Measurements from ENCODE around the gene RPL10A. TPM values are rescaled to one million over a fixed set of nuclear protein-coding genes. Genes with fewer than 3 reads are reported as not detected.

RPL10A gene
- polyA plus RNA-seq, 1 donor (not counting 4 experiments of a cell fraction or from before 2014, with no cell fraction given) = 2,462 TPM

DNA sequence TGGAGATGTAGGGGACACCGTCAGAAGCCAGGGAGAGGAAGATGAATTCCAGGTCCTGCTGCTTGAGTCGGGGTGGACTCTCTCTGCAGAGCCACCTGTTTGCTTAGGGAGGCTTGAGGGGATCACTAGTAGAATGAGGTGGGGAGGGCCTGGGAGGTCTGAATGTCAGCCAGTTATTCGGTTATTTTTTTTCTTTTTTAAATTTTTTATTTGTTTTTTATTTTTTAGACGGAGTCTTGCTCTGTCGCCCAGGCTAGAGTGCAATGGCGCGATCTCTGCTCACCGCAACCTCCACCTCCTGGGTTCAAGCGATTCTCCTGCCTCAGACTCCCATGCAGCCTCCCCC, 20.3 kb downstream of the RPL10A start:
- Histone ChIP-seq H3K79me2 (ENCODE audit: control insufficient read depth, insufficient read depth, low read length) (peaks cover 25% of the 10 kb centered on the region), H4K20me1 (ENCODE audit: control insufficient read depth, extremely low read depth, insufficient read depth, low read length) (no peaks in the 10 kb centered on the region), H3K27me3 (ENCODE audit: control insufficient read depth, extremely low read depth, insufficient read depth, low read length) (no peaks in the 10 kb centered on the region), H3K9me1 (ENCODE audit: control insufficient read depth, extremely low read depth, insufficient read depth, low read length) (no peaks in the 10 kb centered on the region), H3K4me2 (ENCODE audit: control insufficient read depth, extremely low read depth, insufficient read depth, low read depth, low read length) (peak overlapping the region; percentile 56), H3K9ac (ENCODE audit: control insufficient read depth, extremely low read depth, insufficient read depth, low read length) (peak overlapping the region; percentile 52), H3K4me3 (ENCODE audit: control insufficient read depth in 2 of 3, extremely low read depth in 1 of 3, insufficient read depth in 2 of 3, low read depth in 1 of 3, low read length in 3 of 3) (peak overlapping the region in 1 of 3 experiments; percentile 2), H3K4me1 (ENCODE audit: control insufficient read depth, extremely low read depth, insufficient read depth, low read length) (peaks cover 69% of the 10 kb centered on the region), H3K36me3 (ENCODE audit: control insufficient read depth in 2 of 2, extremely low read depth in 1 of 2, insufficient read depth in 2 of 2, low read length in 2 of 2) (peaks cover 1 to 2% of the 10 kb centered on the region in 2 experiments), H2AFZ (ENCODE audit: control insufficient read depth, low read length) (no peak overlapping the region), H3K27ac (ENCODE audit: control insufficient read depth, insufficient read depth, low read length) (peak overlapping the region; percentile 99), H3K9me3 (ENCODE audit: control insufficient read depth, low read depth, low read length) (no peaks in the 10 kb centered on the region)
- no peak for TF ChIP-seq EZH2 (IDR thresholded peaks at IDR 0.05; ENCODE audit: low read length)
- TF ChIP-seq CTCF (optimal IDR thresholded peaks at IDR 0.05 in 1 of 3, IDR thresholded peaks at IDR 0.05 in 1 of 3, conservative IDR thresholded peaks at IDR 0.05 in 1 of 3; ENCODE audit: extremely low read depth in 1 of 3, insufficient read depth in 2 of 3, low read length in 3 of 3) = no peak
- FAIRE-seq (no peak), DNase-seq (ENCODE audit: low read depth, low spot score) (no peak)
- dilution Hi-C loops (cut with MboI; ENCODE audit: extremely low pct_ligation_motif_present, low sequenced_read_pairs) = no loop called here

- Histone ChIP-seq H4K20me1 (ENCODE audit: control insufficient read depth, extremely low read depth, insufficient read depth, low read length) (no peaks in the 10 kb centered on the region), H3K4me1 (ENCODE audit: control insufficient read depth, extremely low read depth, insufficient read depth, low read length) (peaks cover 75% of the 10 kb centered on the region), H3K9me3 (ENCODE audit: control insufficient read depth, low read depth, low read length) (no peaks in the 10 kb centered on the region), H2AFZ (ENCODE audit: control insufficient read depth, low read length) (no peak overlapping the region), H3K4me3 (ENCODE audit: control insufficient read depth in 2 of 3, extremely low read depth in 1 of 3, insufficient read depth in 2 of 3, low read depth in 1 of 3, low read length in 3 of 3) (no peak overlapping the region), H3K27ac (ENCODE audit: control insufficient read depth, insufficient read depth, low read length) (peak overlapping the region; percentile 13), H3K27me3 (ENCODE audit: control insufficient read depth, extremely low read depth, insufficient read depth, low read length) (no peaks in the 10 kb centered on the region), H3K36me3 (ENCODE audit: control insufficient read depth in 2 of 2, extremely low read depth in 1 of 2, insufficient read depth in 2 of 2, low read length in 2 of 2) (peaks cover 2 to 7% of the 10 kb centered on the region in 2 experiments), H3K9me1 (ENCODE audit: control insufficient read depth, extremely low read depth, insufficient read depth, low read length) (no peaks in the 10 kb centered on the region), H3K4me2 (ENCODE audit: control insufficient read depth, extremely low read depth, insufficient read depth, low read depth, low read length) (peak overlapping the region; percentile 3), H3K79me2 (ENCODE audit: control insufficient read depth, insufficient read depth, low read length) (peaks cover 31% of the 10 kb centered on the region), H3K9ac (ENCODE audit: control insufficient read depth, extremely low read depth, insufficient read depth, low read length) (no peak overlapping the region)
- dilution Hi-C loops (cut with MboI; ENCODE audit: extremely low pct_ligation_motif_present, low sequenced_read_pairs) = no loop called here
- no peak for DNase-seq (ENCODE audit: low read depth, low spot score)
- no peak for FAIRE-seq
- no peak for TF ChIP-seq CTCF (optimal IDR thresholded peaks at IDR 0.05 in 1 of 3, IDR thresholded peaks at IDR 0.05 in 1 of 3, conservative IDR thresholded peaks at IDR 0.05 in 1 of 3; ENCODE audit: extremely low read depth in 1 of 3, insufficient read depth in 2 of 3, low read length in 3 of 3)
- TF ChIP-seq EZH2 (IDR thresholded peaks at IDR 0.05; ENCODE audit: low read length) = no peak
Observed at GRCh38 chr6:35489066-35489465, 20.9 kb downstream of the RPL10A start.
